ENCODE measurements around the gene CNIH1. TPM values are rescaled to one million over a fixed set of nuclear protein-coding genes. Genes with fewer than 3 reads are reported as not detected.

The CNIH1 gene
- total and polyA plus RNA-seq, 7 donors: 97.6 to 261 (median 147) TPM

DNA sequence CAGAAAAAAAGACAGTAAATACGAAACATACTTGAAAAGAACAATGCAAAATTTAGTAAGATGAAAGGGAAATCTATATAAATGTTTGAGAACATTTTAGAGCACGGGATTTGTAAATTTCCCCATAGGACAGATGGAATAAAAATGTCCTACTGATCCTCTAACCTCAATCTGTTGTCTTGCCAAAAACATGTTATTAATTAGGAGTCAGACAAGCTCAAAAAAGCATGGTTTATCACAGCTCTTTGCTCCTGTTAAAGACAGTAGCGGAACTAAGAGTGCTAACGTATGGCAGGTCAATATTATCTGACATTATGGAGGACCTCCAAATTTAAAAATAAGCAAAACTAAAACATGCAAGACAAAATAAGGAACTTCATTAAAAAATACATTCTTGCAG is 34.7 kb upstream of the CNIH1 start:
- intact Hi-C loops (cut with DNase I): no loop called here
- Histone ChIP-seq H3K27me3 (no peaks in the 10 kb centered on the region), H3K4me3 (no peak overlapping the region), H3K36me3 (peaks cover 0 to 40% (median 0%) of the 10 kb centered on the region in 4 donors), H3K9me3 (no peaks in the 10 kb centered on the region), H3K4me1 (peaks cover 0 to 27% (median 13%) of the 10 kb centered on the region in 4 donors), H3K27ac (no peak overlapping the region)
- 94 to 97% methylated on average over 4 of the region's 4 CpGs for WGBS, 2 donors
- no peak for TF ChIP-seq EP300 (IDR thresholded peaks at IDR 0.05)
- no peak for TF ChIP-seq CTCF (IDR thresholded peaks at IDR 0.05)
- no peak for TF ChIP-seq POLR2A (IDR thresholded peaks at IDR 0.05)
- no peak for TF ChIP-seq POLR2AphosphoS5 (IDR thresholded peaks at IDR 0.05)
- no peak for DNase-seq

- Histone ChIP-seq H3K36me3 (peaks cover 0 to 40% (median 0%) of the 10 kb centered on the region in 4 donors), H3K4me1 (peaks cover 0 to 27% (median 13%) of the 10 kb centered on the region in 4 donors), H3K27me3 (no peaks in the 10 kb centered on the region), H3K27ac (no peak overlapping the region), H3K4me3 (no peak overlapping the region), H3K9me3 (no peaks in the 10 kb centered on the region)
- DNase-seq: no peak
- 77 to 81% methylated on average over 4 of the region's 4 CpGs for WGBS, 2 donors
- intact Hi-C loops (cut with DNase I): no loop called here
- no peak for TF ChIP-seq POLR2A (IDR thresholded peaks at IDR 0.05)
- TF ChIP-seq CTCF (IDR thresholded peaks at IDR 0.05): no peak
- TF ChIP-seq POLR2AphosphoS5 (IDR thresholded peaks at IDR 0.05): no peak
- no peak for TF ChIP-seq EP300 (IDR thresholded peaks at IDR 0.05)
These were observed 34.2 kb upstream of the CNIH1 start for GRCh38 chr14:54475187-54475899.

DNA sequence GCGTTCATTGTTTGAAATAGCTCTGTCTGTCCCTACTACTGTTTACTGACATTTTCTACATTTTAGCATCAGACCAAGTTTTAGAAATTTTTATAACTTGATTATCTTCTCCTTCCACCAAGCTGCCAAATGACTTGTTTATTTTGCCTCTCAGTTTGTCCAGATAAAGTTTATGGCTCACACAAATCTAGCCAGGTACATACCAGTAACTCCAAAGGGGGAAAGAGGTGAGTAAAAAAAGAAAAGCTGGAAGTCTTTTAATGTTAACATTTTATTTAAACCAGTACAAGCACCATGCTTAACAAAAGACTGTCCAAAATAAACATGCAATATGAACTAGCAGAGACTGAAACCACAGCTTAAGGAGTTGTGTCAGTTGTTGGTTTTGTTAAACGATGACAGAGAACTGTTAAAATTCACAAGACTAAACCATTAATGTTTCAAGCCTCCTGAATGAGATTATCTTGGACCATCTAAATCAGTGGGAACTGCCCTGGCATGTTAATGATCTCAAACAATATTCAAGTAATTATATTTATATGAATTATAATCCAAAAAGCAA is 33.1 kb upstream of the CNIH1 start:
- H3K27ac ChIP-seq: peak overlapping the region in 1 of 4 donors; percentile 43
- peaks cover 0 to 31% (median 0%) of the 10 kb centered on the region in 4 donors for H3K36me3 ChIP-seq
- intact Hi-C loops (cut with DNase I): no loop called here
- TF ChIP-seq POLR2A (IDR thresholded peaks at IDR 0.05) (no peak), POLR2AphosphoS5 (IDR thresholded peaks at IDR 0.05) (no peak), CTCF (IDR thresholded peaks at IDR 0.05) (no peak), EP300 (IDR thresholded peaks at IDR 0.05) (no peak)
- DNase-seq: no peak
- 17 to 54% methylated on average over 2 of the region's 2 CpGs for WGBS, 2 donors
- peaks cover 0 to 27% (median 13%) of the 10 kb centered on the region in 4 donors for H3K4me1 ChIP-seq
- H3K27me3 ChIP-seq: no peaks in the 10 kb centered on the region
- H3K4me3 ChIP-seq: no peak overlapping the region
- no peaks in the 10 kb centered on the region for H3K9me3 ChIP-seq

- WGBS, 2 donors: 92 to 95% methylated on average over 4 of the region's 4 CpGs
These were observed 31.1 kb upstream of the CNIH1 start for GRCh38 chr14:54472315-54472714.

More at GRCh38 chr14:54472315-54472714, 31.1 kb upstream of the CNIH1 start:
- H3K9me3 ChIP-seq: peaks cover 0 to 1% (median 0%) of the 10 kb centered on the region in 4 donors
- H3K36me3 ChIP-seq: peaks cover 0 to 11% (median 0%) of the 10 kb centered on the region in 4 donors
- no peak for DNase-seq
- intact Hi-C loops (cut with DNase I): no loop called here
- H3K4me3 ChIP-seq: no peak overlapping the region
- H3K4me1 ChIP-seq: peaks cover 0 to 27% (median 13%) of the 10 kb centered on the region in 4 donors
- H3K27ac ChIP-seq: peak overlapping the region in 1 of 4 donors; percentile 0
- H3K27me3 ChIP-seq: no peaks in the 10 kb centered on the region
- TF ChIP-seq CTCF (IDR thresholded peaks at IDR 0.05) (no peak), EP300 (IDR thresholded peaks at IDR 0.05) (no peak), POLR2A (IDR thresholded peaks at IDR 0.05) (no peak), POLR2AphosphoS5 (IDR thresholded peaks at IDR 0.05) (no peak)

All from sigmoid colon (tissue), 7 donors.